LoVo (cell line): ENCODE measurements around the gene IFT25.

ENCODE experiments used
- DNase-seq: peaks from one replicate; pipeline ENCODE4 v3.0.0-alpha.2; 2016; ENCODE audit warnings: low spot score

Gene IFT25

GRCh38 chr1:53929246-53929960 is 16.1 kb downstream of the IFT25 start:
- DNase-seq = no peak

GRCh38 chr1:53927376-53927881 is 18.1 kb downstream of the IFT25 start:
- DNase-seq = no peak

- no peak for DNase-seq
Observed at GRCh38 chr1:53919675-53920066, 25.8 kb downstream of the IFT25 start.

GRCh38 chr1:53918343-53918742 is 27.2 kb downstream of the IFT25 start:
- no peak for DNase-seq

GRCh38 chr1:53913352-53914033 is 32.0 kb downstream of the IFT25 start:
- DNase-seq = no peak

- no peak for DNase-seq
Observed at GRCh38 chr1:53911442-53911841, 34.1 kb downstream of the IFT25 start.

GRCh38 chr1:53909946-53910345 is 35.6 kb downstream of the IFT25 start:
- DNase-seq = no peak

GRCh38 chr1:53906121-53906520 is 39.4 kb downstream of the IFT25 start:
- DNase-seq = no peak

- DNase-seq = no peak
Observed at GRCh38 chr1:53905509-53905908, 40.0 kb downstream of the IFT25 start.

- DNase-seq = no peak
Observed at GRCh38 chr1:53902235-53903138, 43.0 kb downstream of the IFT25 start.

- no peak for DNase-seq
Observed at GRCh38 chr1:53899708-53900107, 45.8 kb downstream of the IFT25 start.

- no peak for DNase-seq
Observed at GRCh38 chr1:53899206-53899628, 46.3 kb downstream of the IFT25 start.

- no peak for DNase-seq
Observed at GRCh38 chr1:53896635-53897229, 48.8 kb downstream of the IFT25 start.

GRCh38 chr1:53895421-53895820 is 50.1 kb downstream of the IFT25 start:
- DNase-seq = no peak

- no peak for DNase-seq
Observed at GRCh38 chr1:53894644-53895043, 50.9 kb downstream of the IFT25 start.

GRCh38 chr1:53893999-53894636 is 51.4 kb downstream of the IFT25 start, which contains the start of gene DIO1:
Gene DIO1, plus strand, starts transcription at chr1:53894187. Its CDS starts 24 bp downstream, at chr1:53894211.
- DNase-seq = no peak

- no peak for DNase-seq
Observed at GRCh38 chr1:53892911-53893310, 52.6 kb downstream of the IFT25 start.

- no peak for DNase-seq
Observed at GRCh38 chr1:53891678-53892077, 53.8 kb downstream of the IFT25 start.

- no peak for DNase-seq
Observed at GRCh38 chr1:53891018-53891417, 54.5 kb downstream of the IFT25 start.

- no peak for DNase-seq
Observed at GRCh38 chr1:53890522-53890941, 55.0 kb downstream of the IFT25 start.
